Measurements from ENCODE around the gene SLIT1.
A peak's percentile ranks its signal among the peaks of the same experiment; 100 is the strongest.

The SLIT1 gene

GRCh38 chr10:97199152-97199551, 13.4 kb upstream of the SLIT1 start:
- no peak for DNase-seq

- DNase-seq, result no peak
Measured at GRCh38 chr10:97197030-97197500, 11.3 kb upstream of the SLIT1 start.

GRCh38 chr10:97196223-97197029, 10.7 kb upstream of the SLIT1 start:
- peak; percentile 41 for DNase-seq

GRCh38 chr10:97195706-97196222, 10.0 kb upstream of the SLIT1 start:
- no peak for DNase-seq

- DNase-seq, result no peak
Measured at GRCh38 chr10:97192952-97193435, 7.2 kb upstream of the SLIT1 start.

GRCh38 chr10:97190450-97190849, 4.7 kb upstream of the SLIT1 start:
- DNase-seq, result no peak

- peak; percentile 15 for DNase-seq
Measured at GRCh38 chr10:97188261-97188711, 2.5 kb upstream of the SLIT1 start.

- no peak for DNase-seq
Measured at GRCh38 chr10:97186911-97187310, 1.2 kb upstream of the SLIT1 start.

GRCh38 chr10:97184971-97185325, 811 bp downstream of the SLIT1 start:
- DNase-seq, result no peak

GRCh38 chr10:97183314-97183713, 2.4 kb downstream of the SLIT1 start:
- no peak for DNase-seq

GRCh38 chr10:97182288-97182990, 3.3 kb downstream of the SLIT1 start:
- no peak for DNase-seq

- DNase-seq, result no peak
Measured at GRCh38 chr10:97180986-97181385, 4.8 kb downstream of the SLIT1 start.

GRCh38 chr10:97180363-97180755, 5.4 kb downstream of the SLIT1 start:
- DNase-seq, result no peak

GRCh38 chr10:97179731-97180362, 5.9 kb downstream of the SLIT1 start:
- DNase-seq, result no peak

- no peak for DNase-seq
Measured at GRCh38 chr10:97179311-97179710, 6.4 kb downstream of the SLIT1 start.

- no peak for DNase-seq
Measured at GRCh38 chr10:97178074-97178473, 7.7 kb downstream of the SLIT1 start.

GRCh38 chr10:97176226-97176625, 9.5 kb downstream of the SLIT1 start:
- DNase-seq, result no peak

GRCh38 chr10:97175586-97175985, 10.2 kb downstream of the SLIT1 start:
- DNase-seq, result no peak

GRCh38 chr10:97174941-97175340, 10.8 kb downstream of the SLIT1 start:
- no peak for DNase-seq

- DNase-seq, result no peak
Measured at GRCh38 chr10:97174276-97174775, 11.4 kb downstream of the SLIT1 start.

- no peak for DNase-seq
Measured at GRCh38 chr10:97173036-97173435, 12.7 kb downstream of the SLIT1 start.

- no peak for DNase-seq
Measured at GRCh38 chr10:97171001-97171400, 14.8 kb downstream of the SLIT1 start.

All from NCI-H2029 treated with DMSO at 0.1 percent for 48 hours (cell line).